Measurements from ENCODE around the gene PTPRT. TPM values are rescaled to one million over a fixed set of nuclear protein-coding genes. Genes with fewer than 3 reads are reported as not detected.

The PTPRT gene
- total and polyA plus RNA-seq, 2 of the 13 experiments (the other 11 are each of a cell fraction or from before 2014, with no cell fraction given), result under 0.01 to 0.09 TPM

DNA sequence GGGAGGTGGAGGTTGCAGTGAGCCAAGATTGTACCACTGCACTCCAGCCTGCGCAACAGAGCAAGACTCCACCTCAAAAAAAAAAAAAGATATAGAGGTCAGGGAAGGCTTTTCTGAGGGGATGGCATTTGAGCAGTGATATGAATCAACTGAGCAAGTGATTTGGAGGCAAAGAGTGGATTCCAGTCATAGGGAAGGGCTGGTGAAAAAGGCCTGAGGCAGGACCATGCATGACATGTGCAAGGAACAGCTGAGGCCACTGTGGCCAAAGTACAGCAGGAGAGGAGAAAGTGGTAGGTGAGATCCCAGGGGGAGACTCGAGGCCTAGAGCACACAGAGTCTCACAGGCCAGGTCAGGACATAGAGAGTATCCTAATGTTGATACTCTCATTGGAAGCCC lies 20.1 kb upstream of the PTPRT start:
- POLR2A ChIA-PET, result no interaction called here
- Histone ChIP-seq H3K79me2 (ENCODE audit: insufficient read depth, low read length) (no peaks in the 10 kb centered on the region), H4K20me1 (ENCODE audit: insufficient read depth, low read length) (no peaks in the 10 kb centered on the region), H3K4me3 (replicated peaks in 1 of 3; ENCODE audit: insufficient read depth in 1 of 3, low read depth in 2 of 3, low read length in 3 of 3) (no peak overlapping the region), H3K4me1 (ENCODE audit: insufficient read depth, low read length) (no peaks in the 10 kb centered on the region), H3K27me3 (ENCODE audit: control insufficient read depth in 1 of 2, insufficient read depth in 2 of 2, low read length in 2 of 2) (peaks cover 0 to 7% of the 10 kb centered on the region in 2 experiments; a peak in 2 of 5 replicates), H3K9ac (ENCODE audit: insufficient read depth, low read depth, low read length) (no peak overlapping the region), H3K4me2 (ENCODE audit: low read depth, low read length) (no peak overlapping the region), H3K9me3 (ENCODE audit: low read length) (peaks cover 10% of the 10 kb centered on the region), H2AFZ (ENCODE audit: low read length) (no peak overlapping the region), H3K27ac (ENCODE audit: extremely low read length, insufficient read depth, low read length) (no peak overlapping the region), H3K36me3 (replicated peaks in 1 of 2; ENCODE audit: control insufficient read depth in 1 of 2, insufficient read depth in 2 of 2, low read length in 2 of 2) (no peaks in the 10 kb centered on the region)
- no TSS peak for BruUV-seq (replicated peaks)
- DNase-seq (ENCODE audit: low spot score), result no peak
- ATAC-seq, result no peak
- in situ Hi-C loops (cut with HindIII; ENCODE audit: extremely low pct_ligation_motif_present, low pct_unique_long_range_greater_than_20kb), result no loop called here
- CTCF ChIA-PET (ENCODE audit: low intra/inter-chr PET ratio, low total read pairs), result no interaction called here
- no peak for FAIRE-seq
- 25% methylated on average over 2 of the region's 2 CpGs for WGBS (ENCODE audit: low lambda C conversion rate)
- intact Hi-C loops (cut with micrococcal nuclease; ENCODE audit: unreplicated experiment), result no loop called here
- no peak for TF ChIP-seq AGO2 (optimal IDR thresholded peaks at IDR 0.05; ENCODE audit: low read depth, low read length)
- TF ChIP-seq, protein P1, sequence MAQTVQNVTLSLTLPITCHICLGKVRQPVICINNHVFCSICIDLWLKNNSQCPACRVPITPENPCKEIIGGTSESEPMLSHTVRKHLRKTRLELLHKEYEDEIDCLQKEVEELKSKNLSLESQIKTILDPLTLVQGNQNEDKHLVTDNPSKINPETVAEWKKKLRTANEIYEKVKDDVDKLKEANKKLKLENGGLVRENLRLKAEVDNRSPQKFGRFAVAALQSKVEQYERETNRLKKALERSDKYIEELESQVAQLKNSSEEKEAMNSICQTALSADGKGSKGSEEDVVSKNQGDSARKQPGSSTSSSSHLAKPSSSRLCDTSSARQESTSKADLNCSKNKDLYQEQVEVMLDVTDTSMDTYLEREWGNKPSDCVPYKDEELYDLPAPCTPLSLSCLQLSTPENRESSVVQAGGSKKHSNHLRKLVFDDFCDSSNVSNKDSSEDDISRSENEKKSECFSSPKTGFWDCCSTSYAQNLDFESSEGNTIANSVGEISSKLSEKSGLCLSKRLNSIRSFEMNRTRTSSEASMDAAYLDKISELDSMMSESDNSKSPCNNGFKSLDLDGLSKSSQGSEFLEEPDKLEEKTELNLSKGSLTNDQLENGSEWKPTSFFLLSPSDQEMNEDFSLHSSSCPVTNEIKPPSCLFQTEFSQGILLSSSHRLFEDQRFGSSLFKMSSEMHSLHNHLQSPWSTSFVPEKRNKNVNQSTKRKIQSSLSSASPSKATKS (CRISPR knock-in tag; IDR thresholded peaks at IDR 0.05), result no peak
- TF ChIP-seq SAFB2 (CRISPR knock-in tag; IDR thresholded peaks at IDR 0.05; ENCODE audit: borderline replicate concordance, low read depth), result no peak
- TF ChIP-seq PITX1 (CRISPR knock-in tag; IDR thresholded peaks at IDR 0.05), result no peak
- no peak for TF ChIP-seq IKZF4 (CRISPR knock-in tag; IDR thresholded peaks at IDR 0.05; ENCODE audit: borderline replicate concordance, low read depth, not compliant biosample characterization)
- no peak for TF ChIP-seq FOXJ3 (CRISPR knock-in tag; IDR thresholded peaks at IDR 0.05; ENCODE audit: borderline replicate concordance)
- no peak for TF ChIP-seq ZNF546 (CRISPR knock-in tag; conservative IDR thresholded peaks at IDR 0.05)
- no peak for TF ChIP-seq ZNF619 (CRISPR knock-in tag; IDR thresholded peaks at IDR 0.05)
- TF ChIP-seq ZNF20 (CRISPR knock-in tag; IDR thresholded peaks at IDR 0.05), result no peak
- TF ChIP-seq ZNF549 (CRISPR knock-in tag; IDR thresholded peaks at IDR 0.05), result no peak
- no peak for TF ChIP-seq SKI (IDR thresholded peaks at IDR 0.05; ENCODE audit: partially characterized antibody)
- TF ChIP-seq RARG (CRISPR knock-in tag; IDR thresholded peaks at IDR 0.05; ENCODE audit: low read depth), result no peak
- TF ChIP-seq, protein P2, sequence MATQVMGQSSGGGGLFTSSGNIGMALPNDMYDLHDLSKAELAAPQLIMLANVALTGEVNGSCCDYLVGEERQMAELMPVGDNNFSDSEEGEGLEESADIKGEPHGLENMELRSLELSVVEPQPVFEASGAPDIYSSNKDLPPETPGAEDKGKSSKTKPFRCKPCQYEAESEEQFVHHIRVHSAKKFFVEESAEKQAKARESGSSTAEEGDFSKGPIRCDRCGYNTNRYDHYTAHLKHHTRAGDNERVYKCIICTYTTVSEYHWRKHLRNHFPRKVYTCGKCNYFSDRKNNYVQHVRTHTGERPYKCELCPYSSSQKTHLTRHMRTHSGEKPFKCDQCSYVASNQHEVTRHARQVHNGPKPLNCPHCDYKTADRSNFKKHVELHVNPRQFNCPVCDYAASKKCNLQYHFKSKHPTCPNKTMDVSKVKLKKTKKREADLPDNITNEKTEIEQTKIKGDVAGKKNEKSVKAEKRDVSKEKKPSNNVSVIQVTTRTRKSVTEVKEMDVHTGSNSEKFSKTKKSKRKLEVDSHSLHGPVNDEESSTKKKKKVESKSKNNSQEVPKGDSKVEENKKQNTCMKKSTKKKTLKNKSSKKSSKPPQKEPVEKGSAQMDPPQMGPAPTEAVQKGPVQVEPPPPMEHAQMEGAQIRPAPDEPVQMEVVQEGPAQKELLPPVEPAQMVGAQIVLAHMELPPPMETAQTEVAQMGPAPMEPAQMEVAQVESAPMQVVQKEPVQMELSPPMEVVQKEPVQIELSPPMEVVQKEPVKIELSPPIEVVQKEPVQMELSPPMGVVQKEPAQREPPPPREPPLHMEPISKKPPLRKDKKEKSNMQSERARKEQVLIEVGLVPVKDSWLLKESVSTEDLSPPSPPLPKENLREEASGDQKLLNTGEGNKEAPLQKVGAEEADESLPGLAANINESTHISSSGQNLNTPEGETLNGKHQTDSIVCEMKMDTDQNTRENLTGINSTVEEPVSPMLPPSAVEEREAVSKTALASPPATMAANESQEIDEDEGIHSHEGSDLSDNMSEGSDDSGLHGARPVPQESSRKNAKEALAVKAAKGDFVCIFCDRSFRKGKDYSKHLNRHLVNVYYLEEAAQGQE (IDR thresholded peaks at IDR 0.05; ENCODE audit: borderline replicate concordance in 1 of 2, low read depth in 1 of 2, low read length in 2 of 2), result no peak
- no peak for TF ChIP-seq SP2 (CRISPR knock-in tag; IDR thresholded peaks at IDR 0.05)
- TF ChIP-seq, protein P3, sequence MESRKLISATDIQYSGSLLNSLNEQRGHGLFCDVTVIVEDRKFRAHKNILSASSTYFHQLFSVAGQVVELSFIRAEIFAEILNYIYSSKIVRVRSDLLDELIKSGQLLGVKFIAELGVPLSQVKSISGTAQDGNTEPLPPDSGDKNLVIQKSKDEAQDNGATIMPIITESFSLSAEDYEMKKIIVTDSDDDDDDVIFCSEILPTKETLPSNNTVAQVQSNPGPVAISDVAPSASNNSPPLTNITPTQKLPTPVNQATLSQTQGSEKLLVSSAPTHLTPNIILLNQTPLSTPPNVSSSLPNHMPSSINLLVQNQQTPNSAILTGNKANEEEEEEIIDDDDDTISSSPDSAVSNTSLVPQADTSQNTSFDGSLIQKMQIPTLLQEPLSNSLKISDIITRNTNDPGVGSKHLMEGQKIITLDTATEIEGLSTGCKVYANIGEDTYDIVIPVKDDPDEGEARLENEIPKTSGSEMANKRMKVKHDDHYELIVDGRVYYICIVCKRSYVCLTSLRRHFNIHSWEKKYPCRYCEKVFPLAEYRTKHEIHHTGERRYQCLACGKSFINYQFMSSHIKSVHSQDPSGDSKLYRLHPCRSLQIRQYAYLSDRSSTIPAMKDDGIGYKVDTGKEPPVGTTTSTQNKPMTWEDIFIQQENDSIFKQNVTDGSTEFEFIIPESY (CRISPR knock-in tag; IDR thresholded peaks at IDR 0.05), result no peak
- no peak for TF ChIP-seq ZNF557 (CRISPR knock-in tag; IDR thresholded peaks at IDR 0.05)
- TF ChIP-seq ZNF101 (CRISPR knock-in tag; IDR thresholded peaks at IDR 0.05; ENCODE audit: borderline replicate concordance, low read depth), result no peak
- no peak for TF ChIP-seq FLYWCH1 (CRISPR knock-in tag; IDR thresholded peaks at IDR 0.05)
- TF ChIP-seq SMAD1 (CRISPR knock-in tag; IDR thresholded peaks at IDR 0.05; ENCODE audit: borderline replicate concordance, low read depth), result no peak
